ENCODE measurements around the gene CMAS.

DNA sequence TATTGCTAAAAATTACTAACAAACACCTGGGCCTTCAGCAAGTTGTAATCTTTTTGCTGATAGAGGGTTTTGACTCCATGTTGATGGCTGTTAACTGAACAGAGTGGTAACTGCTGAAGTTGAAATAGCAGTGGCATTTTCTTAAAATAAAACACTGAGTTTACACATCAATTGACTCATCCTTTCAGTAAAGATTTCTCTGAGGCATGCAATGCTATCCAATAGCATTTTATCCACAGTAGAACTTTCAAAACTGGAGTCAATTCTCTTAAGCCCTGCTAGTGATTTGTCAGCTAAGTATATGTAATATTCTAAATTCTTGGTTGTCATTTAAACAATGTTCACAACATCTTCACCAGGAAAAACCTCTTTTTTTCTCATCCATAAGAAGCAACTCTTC is 59.5 kb downstream of the CMAS start:
- no peak for TF ChIP-seq POLR2AphosphoS5 (IDR thresholded peaks at IDR 0.05)
- TF ChIP-seq, protein P1, sequence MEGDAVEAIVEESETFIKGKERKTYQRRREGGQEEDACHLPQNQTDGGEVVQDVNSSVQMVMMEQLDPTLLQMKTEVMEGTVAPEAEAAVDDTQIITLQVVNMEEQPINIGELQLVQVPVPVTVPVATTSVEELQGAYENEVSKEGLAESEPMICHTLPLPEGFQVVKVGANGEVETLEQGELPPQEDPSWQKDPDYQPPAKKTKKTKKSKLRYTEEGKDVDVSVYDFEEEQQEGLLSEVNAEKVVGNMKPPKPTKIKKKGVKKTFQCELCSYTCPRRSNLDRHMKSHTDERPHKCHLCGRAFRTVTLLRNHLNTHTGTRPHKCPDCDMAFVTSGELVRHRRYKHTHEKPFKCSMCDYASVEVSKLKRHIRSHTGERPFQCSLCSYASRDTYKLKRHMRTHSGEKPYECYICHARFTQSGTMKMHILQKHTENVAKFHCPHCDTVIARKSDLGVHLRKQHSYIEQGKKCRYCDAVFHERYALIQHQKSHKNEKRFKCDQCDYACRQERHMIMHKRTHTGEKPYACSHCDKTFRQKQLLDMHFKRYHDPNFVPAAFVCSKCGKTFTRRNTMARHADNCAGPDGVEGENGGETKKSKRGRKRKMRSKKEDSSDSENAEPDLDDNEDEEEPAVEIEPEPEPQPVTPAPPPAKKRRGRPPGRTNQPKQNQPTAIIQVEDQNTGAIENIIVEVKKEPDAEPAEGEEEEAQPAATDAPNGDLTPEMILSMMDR (IDR thresholded peaks at IDR 0.05), result no peak
- TF ChIP-seq POLR2A (IDR thresholded peaks at IDR 0.05), result no peak
